Hepatocyte (in vitro differentiated cells): ENCODE measurements around the gene TMEM108. TPM values are rescaled to one million over a fixed set of nuclear protein-coding genes. Genes with fewer than 3 reads are reported as not detected.
"Not testable (repeated sequence)": the region's sequence is repeated elsewhere in the genome, so short reads cannot be mapped to it uniquely, and the experiment has no call there.

Experiments
- DNase-seq: peaks from one replicate; pipeline ENCODE4 v3.0.0-alpha.2; 2016; ENCODE audit warnings: low spot score
- H2AFZ ChIP-seq: fragments of 200-600 bp; sonication (generic); 2 replicates; pipeline ENCODE4 v1.6.0; 2016; ENCODE audit warnings: antibody characterized with exemption, mild to moderate bottlenecking
- H3K27ac ChIP-seq: fragments of 200-600 bp; sonication (generic); 2 replicates; pipeline ENCODE4 v1.5.1; 2016; ENCODE audit warnings: mild to moderate bottlenecking
- H3K27me3 ChIP-seq: fragments of 200-600 bp; sonication (generic); 2 replicates; pipeline ENCODE4 v1.6.1; 2016
- H3K36me3 ChIP-seq: fragments of 200-600 bp; sonication (generic); replicated peaks from 2 replicates; pipeline ENCODE4 v1.5.1; 2016; ENCODE audit warnings: low read depth; ENCODE audit not compliant: insufficient read depth
- H3K4me1 ChIP-seq: fragments of 200-600 bp; sonication (generic); 2 replicates; pipeline ENCODE4 v1.5.1; 2016; ENCODE audit warnings: mild to moderate bottlenecking, moderate library complexity; ENCODE audit not compliant: insufficient read depth
- H3K4me2 ChIP-seq: fragments of 200-600 bp; sonication (generic); 2 replicates; pipeline ENCODE4 v1.6.0; 2016
- H3K4me3 ChIP-seq: fragments of 200-600 bp; sonication (generic); 2 replicates; pipeline ENCODE4 v1.5.1; 2016; ENCODE audit warnings: mild to moderate bottlenecking
- H3K79me2 ChIP-seq: fragments of 200-600 bp; sonication (generic); 2 replicates; pipeline ENCODE4 v1.6.0; 2017; ENCODE audit warnings: mild to moderate bottlenecking
- H3K9me2 ChIP-seq: fragments of 200-600 bp; sonication (generic); replicated peaks from 2 replicates; pipeline ENCODE4 v1.6.0; 2017; ENCODE audit warnings: mild to moderate bottlenecking; ENCODE audit not compliant: insufficient read depth
- H3K9me3 ChIP-seq: fragments of 200-600 bp; sonication (generic); 2 replicates; pipeline ENCODE4 v1.5.1; 2016; ENCODE audit warnings: low read depth, mild to moderate bottlenecking
- H4K20me1 ChIP-seq: fragments of 200-600 bp; sonication (generic); 2 replicates; pipeline ENCODE4 v1.6.0; 2016; ENCODE audit warnings: mild to moderate bottlenecking; ENCODE audit not compliant: insufficient read depth, poor library complexity, severe bottlenecking
- EZH2 ChIP-seq: fragments of 200-600 bp; sonication (generic); IDR thresholded peaks from 2 replicates; pipeline ENCODE4 v1.6.1; 2016; ENCODE audit warnings: antibody characterized with exemption, mild to moderate bottlenecking, borderline replicate concordance
- EZH2phosphoT487 ChIP-seq: fragments of 200-600 bp; sonication (generic); IDR thresholded peaks from one replicate; pipeline ENCODE4 v1.6.1; 2018; ENCODE audit warnings: antibody characterized with exemption, mild to moderate bottlenecking, low read depth, moderate library complexity; ENCODE audit not compliant: unreplicated experiment, severe bottlenecking
- WGBS: methylation state at CpG from one replicate; pipeline ENCODE4 v1.1.6; 2016; ENCODE audit warnings: low lambda C conversion rate; ENCODE audit errors: missing lambda C conversion rate; 5-methylcytosine and 5-hydroxymethylcytosine counted together
- polyA plus RNA-seq: library from polyadenylated mRNA; unstranded; fragments of >200 nt; fragmentation: Nextera tagmentation; extraction: Ambion mirVana; gene quantifications from 2 replicates; pipeline ENCODE4 v1.2.1, GENCODE V29; 2016
- total RNA-seq: library from RNA; depleted of rRNA; stranded (reverse); fragments of >200 nt; gene quantifications from 2 replicates; pipeline ENCODE4 v1.2.3, GENCODE V29; 2014
- TF ChIP-seq, protein P1 (sequence below): fragments of 200-600 bp; sonication (generic); IDR thresholded peaks from 2 replicates; pipeline ENCODE4 v1.5.1; 2016; ENCODE audit warnings: antibody characterized with exemption, mild to moderate bottlenecking; ENCODE audit not compliant: poor library complexity

The TMEM108 gene
- total RNA-seq (0.53 and 0.72 TPM in 2 replicates), polyA plus RNA-seq (6.1 and 6.5 TPM in 2 replicates)

DNA sequence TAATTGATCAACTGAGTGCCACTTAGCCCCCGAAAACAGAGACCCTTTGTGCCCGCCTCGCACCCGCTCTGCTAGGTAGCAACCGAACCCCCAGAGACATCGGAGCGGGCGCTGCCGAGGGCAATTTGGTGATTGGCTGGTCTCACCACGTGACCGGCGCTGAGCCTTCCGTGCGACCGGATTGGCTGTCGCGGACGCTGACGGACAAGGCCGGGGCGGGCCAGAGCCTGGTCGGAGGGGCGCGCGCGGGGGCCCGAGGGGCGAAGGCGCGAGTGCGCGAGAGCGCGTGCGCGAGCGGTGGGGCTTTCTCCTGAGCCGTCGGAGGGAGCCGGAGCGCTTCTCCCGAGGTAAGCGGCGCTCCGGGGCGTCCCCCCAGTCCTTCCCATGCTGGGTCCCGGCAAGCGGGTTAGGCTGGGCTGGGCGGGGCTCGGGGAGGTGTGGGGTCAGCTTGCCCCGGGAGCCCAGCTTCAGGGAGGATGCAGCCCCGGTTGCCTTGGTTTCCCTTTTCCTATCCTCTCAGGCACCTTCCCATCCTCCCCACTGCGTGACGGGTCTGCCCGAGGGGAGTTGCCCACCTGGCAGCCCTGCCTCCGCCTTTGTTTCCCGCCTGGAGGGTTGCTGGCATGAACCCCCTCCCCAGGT is at the start of gene TMEM108:
TMEM108 (plus strand) TSS at position 303 of the 642 bp plus-strand sequence.
- peak within 1 kb of the TSS; percentile 60 for H3K4me3 ChIP-seq
- H3K36me3 ChIP-seq = no peaks in the 10 kb centered on the region
- H3K27me3 ChIP-seq = peaks cover 27% of the 10 kb centered on the region
- no peak within 1 kb of the TSS for H3K27ac ChIP-seq
- no peaks in the 10 kb centered on the region for H3K9me3 ChIP-seq
- no peak for TF ChIP-seq EZH2
- TF ChIP-seq, protein P1, sequence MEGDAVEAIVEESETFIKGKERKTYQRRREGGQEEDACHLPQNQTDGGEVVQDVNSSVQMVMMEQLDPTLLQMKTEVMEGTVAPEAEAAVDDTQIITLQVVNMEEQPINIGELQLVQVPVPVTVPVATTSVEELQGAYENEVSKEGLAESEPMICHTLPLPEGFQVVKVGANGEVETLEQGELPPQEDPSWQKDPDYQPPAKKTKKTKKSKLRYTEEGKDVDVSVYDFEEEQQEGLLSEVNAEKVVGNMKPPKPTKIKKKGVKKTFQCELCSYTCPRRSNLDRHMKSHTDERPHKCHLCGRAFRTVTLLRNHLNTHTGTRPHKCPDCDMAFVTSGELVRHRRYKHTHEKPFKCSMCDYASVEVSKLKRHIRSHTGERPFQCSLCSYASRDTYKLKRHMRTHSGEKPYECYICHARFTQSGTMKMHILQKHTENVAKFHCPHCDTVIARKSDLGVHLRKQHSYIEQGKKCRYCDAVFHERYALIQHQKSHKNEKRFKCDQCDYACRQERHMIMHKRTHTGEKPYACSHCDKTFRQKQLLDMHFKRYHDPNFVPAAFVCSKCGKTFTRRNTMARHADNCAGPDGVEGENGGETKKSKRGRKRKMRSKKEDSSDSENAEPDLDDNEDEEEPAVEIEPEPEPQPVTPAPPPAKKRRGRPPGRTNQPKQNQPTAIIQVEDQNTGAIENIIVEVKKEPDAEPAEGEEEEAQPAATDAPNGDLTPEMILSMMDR = no peak
- no peak for TF ChIP-seq EZH2phosphoT487
- H2AFZ ChIP-seq = peak within 1 kb of the TSS; percentile 96
- no peaks in the 10 kb centered on the region for H3K79me2 ChIP-seq
- peak; percentile 91 for DNase-seq
- no peaks in the 10 kb centered on the region for H3K9me2 ChIP-seq
- no peaks in the 10 kb centered on the region for H4K20me1 ChIP-seq
- 2% methylated on average over 29 of the region's 57 CpGs for WGBS
- H3K4me2 ChIP-seq = peak within 1 kb of the TSS; percentile 98
- no peaks in the 10 kb centered on the region for H3K4me1 ChIP-seq

DNA sequence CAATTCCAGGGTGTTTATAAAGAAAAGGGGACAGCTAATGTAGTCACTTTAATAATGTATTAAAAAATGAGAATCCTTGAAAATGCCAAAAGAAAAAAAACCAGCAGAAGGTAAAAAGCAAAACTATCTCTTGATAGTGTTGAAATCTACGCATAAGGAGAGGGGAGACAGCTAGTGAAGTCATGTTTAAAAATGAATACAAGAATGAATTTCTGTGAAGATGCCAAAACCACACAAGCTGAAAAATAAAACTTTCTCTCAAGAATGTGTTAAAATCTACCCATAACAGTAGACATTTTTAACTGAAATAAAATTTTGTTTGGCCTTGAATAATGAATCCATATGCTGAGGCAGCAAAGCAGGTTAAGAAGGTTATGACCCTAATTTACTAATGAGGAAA is 42.2 kb upstream of the TMEM108 start:
- H3K4me3 ChIP-seq = no peak overlapping the region
- no peaks in the 10 kb centered on the region for H3K4me1 ChIP-seq
- DNase-seq = no peak
- H4K20me1 ChIP-seq = no peaks in the 10 kb centered on the region
- no peak overlapping the region for H2AFZ ChIP-seq
- H3K36me3 ChIP-seq = no peaks in the 10 kb centered on the region
- H3K79me2 ChIP-seq = no peaks in the 10 kb centered on the region
- no peaks in the 10 kb centered on the region for H3K9me2 ChIP-seq
- TF ChIP-seq EZH2 (no peak), EZH2phosphoT487 (no peak)
- TF ChIP-seq, protein P1 = no peak
- H3K27ac ChIP-seq = no peak overlapping the region
- H3K27me3 ChIP-seq = no peaks in the 10 kb centered on the region
- H3K4me2 ChIP-seq = no peak overlapping the region
- WGBS = 93% methylated on average over 1 of the region's 1 CpG
- no peaks in the 10 kb centered on the region for H3K9me3 ChIP-seq

DNA sequence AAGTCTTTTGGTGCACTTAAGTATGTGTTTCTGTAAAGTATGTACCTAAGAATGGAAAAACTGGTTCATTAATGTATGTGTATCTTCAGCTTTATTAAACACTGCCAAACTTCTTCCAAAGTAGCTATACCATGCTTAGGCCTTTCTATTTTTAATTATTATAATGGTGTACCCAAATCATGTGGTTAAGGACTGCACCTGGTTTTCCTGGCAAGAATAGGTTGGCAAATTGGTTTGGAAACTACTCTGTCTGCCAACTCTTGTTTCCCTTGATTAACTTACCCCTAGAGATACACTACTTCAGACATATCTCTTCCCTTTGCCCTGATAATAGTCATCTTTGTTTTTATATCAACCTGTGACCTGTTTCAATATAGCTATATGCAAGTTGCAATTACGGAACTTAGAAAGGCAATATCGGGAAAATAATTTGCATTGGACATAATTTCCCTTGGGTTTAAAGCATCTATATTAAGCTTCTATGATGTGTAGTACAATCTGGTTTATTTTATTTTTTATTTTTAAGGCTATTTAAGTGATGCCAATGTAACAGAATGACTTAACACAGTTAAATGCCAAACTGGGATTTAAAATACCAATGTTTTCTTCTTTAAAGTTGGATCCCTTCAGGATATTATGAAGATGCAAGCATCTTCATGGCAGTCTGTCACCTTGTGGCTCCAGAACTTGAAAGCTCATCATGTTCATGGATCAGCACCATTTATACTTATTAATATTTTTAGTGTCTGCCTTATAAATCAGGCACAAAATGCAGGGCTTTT is 40.6 kb upstream of the TMEM108 start:
- DNase-seq = no peak
- Histone ChIP-seq H3K9me2 (no peaks in the 10 kb centered on the region), H3K27ac (no peak overlapping the region), H3K27me3 (no peaks in the 10 kb centered on the region), H3K4me2 (no peak overlapping the region), H4K20me1 (no peaks in the 10 kb centered on the region), H3K4me1 (no peaks in the 10 kb centered on the region), H3K79me2 (no peaks in the 10 kb centered on the region), H2AFZ (no peak overlapping the region), H3K4me3 (no peak overlapping the region), H3K9me3 (no peaks in the 10 kb centered on the region), H3K36me3 (no peaks in the 10 kb centered on the region)
- WGBS = 96% methylated on average over 2 of the region's 2 CpGs
- TF ChIP-seq EZH2phosphoT487 = no peak

DNA sequence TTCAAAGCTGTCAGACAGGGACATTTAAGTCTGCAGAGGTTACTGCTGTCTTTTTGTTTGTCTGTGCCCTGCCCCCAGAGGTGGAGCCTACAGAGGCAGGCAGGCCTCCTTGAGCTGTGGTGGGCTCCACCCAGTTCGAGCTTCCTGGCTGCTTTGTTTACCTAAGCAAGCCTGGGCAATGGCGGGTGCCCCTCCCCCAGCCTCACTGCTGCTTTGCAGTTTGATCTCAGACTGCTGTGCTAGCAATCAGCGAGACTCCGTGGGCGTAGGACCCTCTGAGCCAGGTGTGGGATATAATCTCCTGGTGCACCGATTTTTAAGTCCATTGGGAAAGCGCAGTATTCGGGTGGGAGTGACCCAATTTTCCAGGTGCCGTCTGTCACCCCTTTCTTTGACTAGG is 33.2 kb upstream of the TMEM108 start:
- not testable (repeated sequence) for H2AFZ ChIP-seq, H3K27ac ChIP-seq, DNase-seq, H3K9me2 ChIP-seq, H3K27me3 ChIP-seq, H3K4me2 ChIP-seq, H3K4me1 ChIP-seq, H3K4me3 ChIP-seq, H3K79me2 ChIP-seq, H3K36me3 ChIP-seq, H4K20me1 ChIP-seq, H3K9me3 ChIP-seq
- 95% methylated on average over 7 of the region's 9 CpGs for WGBS
